ENCODE measurements around the gene QRSL1. TPM values are rescaled to one million over a fixed set of nuclear protein-coding genes. Genes with fewer than 3 reads are reported as not detected.

The QRSL1 gene
- total RNA-seq, 1 donor from 2014 or later, result 18.3 TPM

- Mint-ChIP-seq H3K27me3 (no peaks in the 10 kb centered on the region), H3K4me3 (ENCODE audit: low read depth) (no peak overlapping the region), H3K27ac (peak overlapping the region; percentile 42), H3K4me1 (ENCODE audit: low read depth) (peaks cover 27% of the 10 kb centered on the region), H3K9me3 (ENCODE audit: low read depth) (peaks cover 8% of the 10 kb centered on the region), H3K36me3 (ENCODE audit: insufficient read depth) (peaks cover 5% of the 10 kb centered on the region)
- no peak for DNase-seq (ENCODE audit: low spot score, unreplicated experiment)
- no peak for TF ChIP-seq CTCF (IDR thresholded peaks at IDR 0.05; ENCODE audit: unreplicated experiment)
These were observed 72.7 kb downstream of the QRSL1 start for GRCh38 chr6:106702046-106702445.

GRCh38 chr6:106702451-106703110 lies 73.2 kb downstream of the QRSL1 start:
- Mint-ChIP-seq H3K4me3 (ENCODE audit: low read depth) (no peak overlapping the region), H3K9me3 (ENCODE audit: low read depth) (peaks cover 10% of the 10 kb centered on the region), H3K4me1 (ENCODE audit: low read depth) (peaks cover 29% of the 10 kb centered on the region), H3K27me3 (no peaks in the 10 kb centered on the region), H3K27ac (peak overlapping the region; percentile 42), H3K36me3 (ENCODE audit: insufficient read depth) (peaks cover 5% of the 10 kb centered on the region)
- DNase-seq (ENCODE audit: low spot score, unreplicated experiment), result no peak
- no peak for TF ChIP-seq CTCF (IDR thresholded peaks at IDR 0.05; ENCODE audit: unreplicated experiment)

- Mint-ChIP-seq H3K9me3 (ENCODE audit: low read depth) (peaks cover 15% of the 10 kb centered on the region), H3K36me3 (ENCODE audit: insufficient read depth) (peaks cover 5% of the 10 kb centered on the region), H3K27ac (no peak overlapping the region), H3K4me1 (ENCODE audit: low read depth) (peaks cover 30% of the 10 kb centered on the region), H3K4me3 (ENCODE audit: low read depth) (no peak overlapping the region), H3K27me3 (no peaks in the 10 kb centered on the region)
- no peak for TF ChIP-seq CTCF (IDR thresholded peaks at IDR 0.05; ENCODE audit: unreplicated experiment)
- no peak for DNase-seq (ENCODE audit: low spot score, unreplicated experiment)
These were observed 74.9 kb downstream of the QRSL1 start for GRCh38 chr6:106704327-106704726.

GRCh38 chr6:106705156-106705555 lies 75.8 kb downstream of the QRSL1 start:
- Mint-ChIP-seq H3K9me3 (ENCODE audit: low read depth) (peaks cover 15% of the 10 kb centered on the region), H3K36me3 (ENCODE audit: insufficient read depth) (peaks cover 5% of the 10 kb centered on the region), H3K4me3 (ENCODE audit: low read depth) (no peak overlapping the region), H3K4me1 (ENCODE audit: low read depth) (peaks cover 30% of the 10 kb centered on the region), H3K27me3 (no peaks in the 10 kb centered on the region), H3K27ac (no peak overlapping the region)
- no peak for TF ChIP-seq CTCF (IDR thresholded peaks at IDR 0.05; ENCODE audit: unreplicated experiment)
- no peak for DNase-seq (ENCODE audit: low spot score, unreplicated experiment)

GRCh38 chr6:106710580-106710979 lies 81.2 kb downstream of the QRSL1 start:
- Mint-ChIP-seq H3K4me3 (ENCODE audit: low read depth) (no peak overlapping the region), H3K27ac (no peak overlapping the region), H3K27me3 (no peaks in the 10 kb centered on the region), H3K4me1 (ENCODE audit: low read depth) (peaks cover 24% of the 10 kb centered on the region), H3K36me3 (ENCODE audit: insufficient read depth) (peaks cover 3% of the 10 kb centered on the region), H3K9me3 (ENCODE audit: low read depth) (peaks cover 10% of the 10 kb centered on the region)
- no peak for DNase-seq (ENCODE audit: low spot score, unreplicated experiment)
- no peak for TF ChIP-seq CTCF (IDR thresholded peaks at IDR 0.05; ENCODE audit: unreplicated experiment)

All from progenitor cell of endocrine pancreas (in vitro differentiated cells).